GM21619 (cell line): Measurements from ENCODE around the gene BBS9.
"Not testable (repeated sequence)": the region's sequence is repeated elsewhere in the genome, so short reads cannot be mapped to it uniquely, and the experiment has no call there.

Experiments
- ATAC-seq: cut with Tn5 transposase; IDR thresholded peaks from one replicate; pipeline ENCODE4 v1.9.1; 2021; ENCODE audit not compliant: unreplicated experiment

BBS9 gene

GRCh38 chr7:33485747-33486493 is 356.6 kb downstream of the BBS9 start:
- ATAC-seq, result no peak

- no peak for ATAC-seq
Observed at GRCh38 chr7:33486633-33487032, 357.3 kb downstream of the BBS9 start.

- no peak for ATAC-seq
Observed at GRCh38 chr7:33487998-33488682, 358.8 kb downstream of the BBS9 start.

- no peak for ATAC-seq
Observed at GRCh38 chr7:33494474-33494873, 365.1 kb downstream of the BBS9 start.

- no peak for ATAC-seq
Observed at GRCh38 chr7:33495207-33495606, 365.8 kb downstream of the BBS9 start.

GRCh38 chr7:33497051-33497450 is 367.7 kb downstream of the BBS9 start:
- no peak for ATAC-seq

- ATAC-seq, result no peak
Observed at GRCh38 chr7:33500703-33501701, 371.6 kb downstream of the BBS9 start.

- no peak for ATAC-seq
Observed at GRCh38 chr7:33503014-33503413, 373.6 kb downstream of the BBS9 start.

GRCh38 chr7:33503736-33504135 is 374.4 kb downstream of the BBS9 start:
- no peak for ATAC-seq

GRCh38 chr7:33504266-33504665 is 374.9 kb downstream of the BBS9 start:
- no peak for ATAC-seq

GRCh38 chr7:33509206-33509605 is 379.8 kb downstream of the BBS9 start:
- no peak for ATAC-seq

GRCh38 chr7:33511778-33512177 is 382.4 kb downstream of the BBS9 start:
- ATAC-seq, result no peak

- no peak for ATAC-seq
Observed at GRCh38 chr7:33516568-33516967, 387.2 kb downstream of the BBS9 start.

GRCh38 chr7:33517191-33517590 is 387.8 kb downstream of the BBS9 start:
- ATAC-seq, result no peak

- not testable (repeated sequence) for ATAC-seq
Observed at GRCh38 chr7:33527008-33527407, 397.6 kb downstream of the BBS9 start.

GRCh38 chr7:33527613-33528012 is 398.2 kb downstream of the BBS9 start:
- ATAC-seq, result not testable (repeated sequence)

- ATAC-seq, result no peak
Observed at GRCh38 chr7:33529070-33529469, 399.7 kb downstream of the BBS9 start.

- no peak for ATAC-seq
Observed at GRCh38 chr7:33530664-33531063, 401.3 kb downstream of the BBS9 start.

GRCh38 chr7:33531888-33532287 is 402.5 kb downstream of the BBS9 start:
- no peak for ATAC-seq

- ATAC-seq, result no peak
Observed at GRCh38 chr7:33534833-33535232, 405.5 kb downstream of the BBS9 start.

- ATAC-seq, result no peak
Observed at GRCh38 chr7:33535989-33536388, 406.6 kb downstream of the BBS9 start.
